ENCODE measurements around the gene RASL11A.

DNA sequence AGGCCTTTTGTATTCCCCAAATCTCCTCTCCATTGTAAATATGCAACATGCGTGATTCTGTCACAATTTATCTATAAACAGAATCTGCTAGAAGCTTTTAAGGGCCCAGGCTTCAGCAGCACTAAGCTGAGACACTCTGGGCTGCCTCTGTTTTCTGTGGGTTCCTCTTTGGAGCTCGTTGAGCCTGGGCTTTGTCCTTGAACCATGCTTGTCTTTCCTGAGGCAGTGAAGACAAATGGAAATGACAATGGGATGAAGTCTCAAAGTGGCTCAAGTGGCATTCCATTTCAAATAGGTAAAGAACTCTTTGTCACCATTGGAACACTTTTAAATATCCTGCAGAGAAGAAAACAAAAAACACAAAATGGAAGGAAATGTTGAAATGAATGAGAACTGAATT is 40.3 kb downstream of the RASL11A start:
- TF ChIP-seq, protein P1, sequence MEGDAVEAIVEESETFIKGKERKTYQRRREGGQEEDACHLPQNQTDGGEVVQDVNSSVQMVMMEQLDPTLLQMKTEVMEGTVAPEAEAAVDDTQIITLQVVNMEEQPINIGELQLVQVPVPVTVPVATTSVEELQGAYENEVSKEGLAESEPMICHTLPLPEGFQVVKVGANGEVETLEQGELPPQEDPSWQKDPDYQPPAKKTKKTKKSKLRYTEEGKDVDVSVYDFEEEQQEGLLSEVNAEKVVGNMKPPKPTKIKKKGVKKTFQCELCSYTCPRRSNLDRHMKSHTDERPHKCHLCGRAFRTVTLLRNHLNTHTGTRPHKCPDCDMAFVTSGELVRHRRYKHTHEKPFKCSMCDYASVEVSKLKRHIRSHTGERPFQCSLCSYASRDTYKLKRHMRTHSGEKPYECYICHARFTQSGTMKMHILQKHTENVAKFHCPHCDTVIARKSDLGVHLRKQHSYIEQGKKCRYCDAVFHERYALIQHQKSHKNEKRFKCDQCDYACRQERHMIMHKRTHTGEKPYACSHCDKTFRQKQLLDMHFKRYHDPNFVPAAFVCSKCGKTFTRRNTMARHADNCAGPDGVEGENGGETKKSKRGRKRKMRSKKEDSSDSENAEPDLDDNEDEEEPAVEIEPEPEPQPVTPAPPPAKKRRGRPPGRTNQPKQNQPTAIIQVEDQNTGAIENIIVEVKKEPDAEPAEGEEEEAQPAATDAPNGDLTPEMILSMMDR (IDR thresholded peaks at IDR 0.05), result no peak
- TF ChIP-seq EP300 (IDR thresholded peaks at IDR 0.05; ENCODE audit: low read depth) (no peak), POLR2A (IDR thresholded peaks at IDR 0.05) (no peak)
